OCI-LY7 (cell line): ENCODE measurements around the gene ZKSCAN1. TPM values are rescaled to one million over a fixed set of nuclear protein-coding genes. Genes with fewer than 3 reads are reported as not detected.

Source experiments
- BruUV-seq: library from RNA; stranded (reverse); fragments of 400-500 nt; replicated peaks from 2 replicates; lab custom pipeline; 2021; lab: Mats Ljungman, UMichigan
- CTCF ChIA-PET: fragments of 300-600 bp; sonication (Branson Sonifier 250); formaldehyde crosslinking; loops from one replicate; lab custom pipeline; 2022; ENCODE audit warnings: antibody characterized with exemption; ENCODE audit not compliant: unreplicated experiment; lab: Charles Lee
- POLR2A ChIA-PET: fragments of 300-600 bp; sonication (Branson Sonifier 250); formaldehyde crosslinking; loops from one replicate; lab custom pipeline; 2022; ENCODE audit warnings: antibody characterized with exemption; lab: Charles Lee
- DNase-seq: peaks from one replicate; pipeline ENCODE4 v3.0.0-alpha.2; 2015; ENCODE audit warnings: low spot score
- H2AFZ ChIP-seq: fragments of 200-600 bp; sonication (generic), shearing (Covaris generic); 2 replicates; pipeline ENCODE4 v1.6.1; 2014; ENCODE audit warnings: mild to moderate bottlenecking, antibody characterized with exemption, low read length, moderate library complexity
- H3K27ac ChIP-seq: fragments of 200-600 bp; sonication (generic); 2 replicates; pipeline ENCODE4 v1.5.1; 2014; ENCODE audit warnings: mixed run types, low read depth, mild to moderate bottlenecking, moderate library complexity, low read length, inconsistent platforms; ENCODE audit not compliant: poor library complexity, severe bottlenecking
- H3K36me3 ChIP-seq: fragments of 200-600 bp; sonication (generic); 2 replicates; pipeline ENCODE4 v1.6.1; 2014; ENCODE audit warnings: mild to moderate bottlenecking, antibody characterized with exemption, low read length, moderate library complexity, mixed read lengths; ENCODE audit not compliant: insufficient read depth
- H3K4me1 ChIP-seq: fragments of 200-600 bp; sonication (generic); 2 replicates; pipeline ENCODE4 v1.5.1; 2014; ENCODE audit warnings: mild to moderate bottlenecking, low read length; ENCODE audit not compliant: insufficient read depth, poor library complexity, severe bottlenecking
- H3K4me2 ChIP-seq: fragments of 200-600 bp; sonication (generic); 2 replicates; pipeline ENCODE4 v1.6.1; 2014; ENCODE audit warnings: mild to moderate bottlenecking, low read length
- H3K4me3 ChIP-seq: fragments of 200-600 bp; sonication (generic); 2 replicates; pipeline ENCODE4 v1.5.1; 2014; ENCODE audit warnings: mild to moderate bottlenecking, low read depth, low read length; ENCODE audit not compliant: poor library complexity, severe bottlenecking
- H3K79me2 ChIP-seq: fragments of 200-600 bp; sonication (generic); 2 replicates; pipeline ENCODE4 v1.6.1; 2016; ENCODE audit warnings: low read depth, mild to moderate bottlenecking, low read length, moderate library complexity, mixed read lengths; ENCODE audit not compliant: insufficient read depth
- H3K9me2 ChIP-seq: fragments of 200-600 bp; sonication (generic); 2 replicates; pipeline ENCODE4 v1.6.1; 2016; ENCODE audit warnings: mild to moderate bottlenecking, low read length, mixed read lengths; ENCODE audit not compliant: insufficient read depth
- H3K9me3 ChIP-seq: fragments of 200-600 bp; sonication (generic); 2 replicates; pipeline ENCODE4 v1.6.1; 2014; ENCODE audit warnings: mild to moderate bottlenecking, mixed run types, low read length, mixed read lengths
- H4K20me1 ChIP-seq: fragments of 200-600 bp; sonication (generic); 2 replicates; pipeline ENCODE4 v1.6.1; 2014; ENCODE audit warnings: mild to moderate bottlenecking, antibody characterized with exemption, low read length, moderate library complexity, mixed read lengths; ENCODE audit not compliant: insufficient read depth
- CTCF ChIP-seq: fragments of 200-600 bp; sonication (generic); conservative IDR thresholded peaks from 2 replicates; pipeline ENCODE4 v1.5.1; 2014; ENCODE audit warnings: mild to moderate bottlenecking, antibody characterized with exemption, low read length, moderate library complexity, mixed read lengths
- EZH2phosphoT487 ChIP-seq: fragments of 200-600 bp; sonication (generic); IDR thresholded peaks from 2 replicates; pipeline ENCODE4 v1.6.1; 2018; ENCODE audit warnings: low read depth, borderline replicate concordance, mild to moderate bottlenecking, mixed run types, antibody characterized with exemption, low read length, moderate library complexity, mixed read lengths
- intact Hi-C: fragments of 100-400 bp; cut with micrococcal nuclease; formaldehyde crosslinking; loops from one replicate; pipeline ENCODE4 v1.10.0; 2022; ENCODE audit not compliant: unreplicated experiment
- total RNA-seq, 2 experiments: library from RNA; depleted of rRNA in 1 of 2; stranded (reverse); fragments of >200 nt in 1 of 2; shearing (Covaris generic) in 1 of 2; gene quantifications; 2 replicates each; pipeline ENCODE4 v1.2.3, GENCODE V29; 2014 to 2022

The ZKSCAN1 gene
- total RNA-seq, 2 experiments from 2014 or later = 20.2 to 48.1 TPM

- Histone ChIP-seq H3K4me2 (peak overlapping the region; percentile 6; the same call in 1 of the 2 replicates), H3K36me3 (peaks cover 11% of the 10 kb centered on the region; the same call in 1 of the 2 replicates), H3K27ac (no peak overlapping the region), H3K9me3 (no peaks in the 10 kb centered on the region), H3K9me2 (no peaks in the 10 kb centered on the region), H2AFZ (no peak overlapping the region), H3K79me2 (peaks cover 30% of the 10 kb centered on the region), H3K4me3 (no peak overlapping the region), H4K20me1 (peaks cover 14% of the 10 kb centered on the region; the same call in 1 of the 2 replicates), H3K4me1 (peaks cover 20% of the 10 kb centered on the region)
- no TSS peak for BruUV-seq
- ChIA-PET POLR2A (interaction anchor here (0.8 to 1.4 kb wide), 2 partner anchors 12 to 99 kb away, joined by 3 read pairs; no protein-coding TSS in a partner anchor), CTCF (no interaction called here)
- no peak for DNase-seq
- intact Hi-C loops = no loop called here
- TF ChIP-seq CTCF = no peak
- no peak for TF ChIP-seq EZH2phosphoT487
Observed at GRCh38 chr7:100017875-100018274, 2.5 kb downstream of the ZKSCAN1 start.

GRCh38 chr7:100019908-100020307 is 4.5 kb downstream of the ZKSCAN1 start:
- TF ChIP-seq CTCF (no peak), EZH2phosphoT487 (no peak)
- Histone ChIP-seq H3K79me2 (peaks cover 30% of the 10 kb centered on the region), H3K27ac (no peak overlapping the region), H3K36me3 (peaks cover 30% of the 10 kb centered on the region), H3K9me3 (no peaks in the 10 kb centered on the region), H3K9me2 (no peaks in the 10 kb centered on the region), H4K20me1 (peaks cover 14% of the 10 kb centered on the region; the same call in 1 of the 2 replicates), H3K4me3 (no peak overlapping the region), H2AFZ (no peak overlapping the region), H3K4me2 (no peak overlapping the region), H3K4me1 (peaks cover 12% of the 10 kb centered on the region)
- ChIA-PET CTCF (no interaction called here), POLR2A (interaction anchor here (1.1 to 1.3 kb wide), 3 partner anchors 30 to 43 kb away, joined by 3 to 5 read pairs (median 5); partner anchors contain the start of gene ZSCAN21)
- BruUV-seq = no TSS peak
- intact Hi-C loops = no loop called here
- DNase-seq = no peak

GRCh38 chr7:100021297-100021696 is 5.9 kb downstream of the ZKSCAN1 start:
- Histone ChIP-seq H3K36me3 (peaks cover 44% of the 10 kb centered on the region), H3K9me2 (no peaks in the 10 kb centered on the region), H2AFZ (no peak overlapping the region), H3K4me2 (no peak overlapping the region), H3K79me2 (peaks cover 23% of the 10 kb centered on the region), H3K27ac (no peak overlapping the region), H3K4me1 (peaks cover 7% of the 10 kb centered on the region), H4K20me1 (peaks cover 11% of the 10 kb centered on the region; the same call in 1 of the 2 replicates), H3K9me3 (no peaks in the 10 kb centered on the region), H3K4me3 (no peak overlapping the region)
- no peak for TF ChIP-seq CTCF
- no peak for TF ChIP-seq EZH2phosphoT487
- no TSS peak for BruUV-seq
- POLR2A ChIA-PET = interaction anchor here (0.7 to 1.3 kb wide), 4 partner anchors 14 to 361 kb away, joined by 4 to 5 read pairs (median 4); partner anchors contain the start of gene ZSCAN21
- CTCF ChIA-PET = no interaction called here
- DNase-seq = no peak
- intact Hi-C loops = no loop called here
